NK-92 (cell line): ENCODE results near the gene LDHAL6B.

ENCODE experiments used
- DNase-seq: peaks from one replicate; lab custom pipeline; 2025; ENCODE audit not compliant: unreplicated experiment; lab: John Stamatoyannopoulos, UW

The LDHAL6B gene

DNA sequence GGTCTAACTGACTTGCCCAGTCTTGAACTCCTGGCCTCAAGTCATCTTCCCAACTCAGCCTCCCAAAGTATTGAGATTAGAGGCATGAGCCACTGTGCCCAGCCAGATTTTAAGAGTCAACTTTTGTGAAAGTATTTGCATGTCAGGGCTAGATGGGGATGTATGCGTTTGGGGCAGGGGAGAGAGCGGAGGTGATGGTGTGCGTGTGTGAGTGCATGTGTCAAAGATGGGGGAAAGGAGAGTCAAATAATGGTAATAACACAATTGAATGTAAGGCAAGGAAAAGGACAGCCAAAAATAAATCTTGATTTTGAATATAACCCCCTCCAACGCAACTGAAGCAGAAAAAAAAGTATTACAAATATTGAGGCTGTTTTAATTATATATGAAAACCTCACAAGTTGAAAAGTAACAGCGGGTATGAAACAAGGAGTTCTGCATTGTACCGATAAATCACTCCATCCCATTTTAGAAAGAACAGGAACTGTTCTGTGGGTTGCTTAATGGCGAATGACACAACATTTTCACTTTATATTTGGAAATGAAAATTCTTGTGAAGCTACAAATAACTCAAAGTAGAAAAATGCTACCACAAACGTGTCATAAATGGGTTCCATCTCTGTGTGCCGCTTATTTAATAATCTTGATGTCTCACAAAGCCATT, 29.9 kb upstream of the LDHAL6B start:
- no peak for DNase-seq

DNA sequence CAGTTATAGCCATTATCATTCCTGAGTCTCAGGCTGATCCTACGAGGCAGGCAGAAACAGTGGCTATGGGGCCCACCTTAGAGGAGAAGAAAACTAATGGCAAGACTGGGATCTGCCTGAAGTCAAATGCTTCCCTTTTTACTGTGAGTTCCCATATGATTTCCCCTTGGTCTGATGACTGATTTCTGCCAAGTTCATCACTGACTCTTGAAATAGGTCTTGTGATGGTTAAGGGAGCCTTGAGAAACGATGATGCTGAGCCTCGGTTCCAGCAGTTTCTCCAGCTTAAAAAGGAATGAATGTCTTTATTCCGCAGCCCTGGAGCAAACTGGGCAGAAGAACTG, 29.4 kb upstream of the LDHAL6B start:
- no peak for DNase-seq

DNA sequence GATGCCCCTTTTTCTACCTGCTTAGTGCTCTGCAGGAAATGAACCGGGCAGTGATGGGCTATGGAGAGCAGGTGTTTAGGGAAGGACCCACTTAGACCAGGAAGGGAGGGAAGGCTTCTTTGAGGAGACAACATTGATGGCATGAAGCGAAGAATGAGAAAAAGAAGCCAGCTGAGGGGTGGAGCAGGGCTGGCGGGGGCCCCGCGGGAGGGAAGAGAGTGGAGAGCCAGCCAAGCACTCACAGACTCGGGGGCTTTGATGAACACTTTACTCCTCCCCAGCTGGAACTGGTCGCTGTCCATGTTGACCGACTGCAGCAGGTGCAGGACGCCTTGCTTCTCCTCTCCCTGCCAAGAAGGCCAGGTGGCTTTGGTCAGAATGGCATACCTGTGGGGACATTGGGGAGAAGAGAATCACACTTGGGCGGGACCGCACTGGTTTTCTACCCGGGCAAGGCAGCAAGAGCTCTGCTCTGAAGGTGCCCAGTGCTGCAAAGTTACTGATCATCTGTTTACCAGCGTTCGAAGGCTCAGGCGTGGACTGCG, 28.4 kb upstream of the LDHAL6B start:
- no peak for DNase-seq

DNA sequence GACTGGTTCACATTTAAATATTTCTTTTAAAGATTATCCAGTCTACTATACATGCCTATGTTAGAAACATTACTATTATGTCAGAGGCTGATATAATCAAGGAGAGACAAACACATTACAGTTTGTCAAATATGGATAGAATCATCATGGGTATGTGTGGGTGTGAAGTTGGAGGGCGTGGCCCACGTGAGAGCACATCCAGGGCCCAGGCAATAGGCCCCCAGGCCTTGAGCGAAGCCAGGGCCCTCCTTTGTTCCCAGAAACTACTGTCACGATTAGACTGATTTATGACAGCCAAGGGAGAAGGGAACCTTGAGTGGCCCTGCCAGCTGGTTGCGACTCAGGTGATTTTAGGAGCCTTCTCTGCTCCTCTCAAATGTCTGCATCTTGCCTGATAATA, 26.9 kb upstream of the LDHAL6B start:
- no peak for DNase-seq

DNA sequence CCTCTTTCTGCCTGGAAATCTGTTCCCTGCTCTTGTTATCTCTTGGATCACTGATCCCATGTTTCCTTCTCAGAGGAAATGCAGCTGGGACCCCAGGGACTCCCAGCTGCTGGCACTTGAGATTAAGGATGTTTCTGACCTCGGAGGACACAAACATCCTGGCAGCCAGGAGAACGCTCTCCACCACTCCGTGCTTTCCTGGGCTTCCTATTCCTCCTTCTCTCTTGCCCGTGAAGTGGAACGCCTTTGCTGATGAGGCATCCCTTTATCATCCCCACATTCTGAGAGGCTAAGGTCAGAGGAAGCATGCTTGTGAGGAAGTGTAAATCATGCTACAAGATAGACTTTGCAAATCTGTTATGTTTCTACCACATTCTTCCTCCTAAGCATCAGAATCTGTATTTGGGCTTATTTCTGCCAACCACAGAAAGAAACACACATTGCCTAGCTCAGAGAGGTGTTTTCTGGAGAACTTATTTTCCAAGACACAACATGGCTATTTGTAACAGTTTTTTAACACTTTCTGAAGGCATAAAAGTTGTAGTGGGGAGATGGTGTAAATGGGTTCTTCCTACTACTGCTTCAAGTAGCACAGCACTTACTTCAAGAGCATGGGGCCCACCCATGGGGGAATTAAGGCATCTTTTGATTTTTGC, 25.6 kb upstream of the LDHAL6B start:
- no peak for DNase-seq

DNA sequence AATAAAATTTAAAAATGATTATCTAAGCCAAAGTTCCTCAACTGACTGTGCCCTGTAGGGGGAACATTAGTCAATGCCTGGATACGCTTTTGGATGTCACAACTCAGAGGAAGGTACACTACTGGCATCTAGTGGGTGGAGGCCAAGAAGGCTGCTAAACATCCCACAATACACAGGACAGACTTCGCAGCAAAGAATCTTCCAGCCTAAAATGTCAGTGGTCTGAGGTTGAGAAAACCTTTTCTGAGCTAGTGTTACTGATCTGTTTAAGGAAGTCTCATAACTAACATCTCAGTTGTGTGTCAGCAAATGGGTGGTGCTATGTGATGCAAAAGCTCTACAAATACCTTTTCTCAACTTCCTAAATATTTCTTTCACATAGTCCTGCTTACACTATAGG, 20.9 kb upstream of the LDHAL6B start:
- DNase-seq: no peak

DNA sequence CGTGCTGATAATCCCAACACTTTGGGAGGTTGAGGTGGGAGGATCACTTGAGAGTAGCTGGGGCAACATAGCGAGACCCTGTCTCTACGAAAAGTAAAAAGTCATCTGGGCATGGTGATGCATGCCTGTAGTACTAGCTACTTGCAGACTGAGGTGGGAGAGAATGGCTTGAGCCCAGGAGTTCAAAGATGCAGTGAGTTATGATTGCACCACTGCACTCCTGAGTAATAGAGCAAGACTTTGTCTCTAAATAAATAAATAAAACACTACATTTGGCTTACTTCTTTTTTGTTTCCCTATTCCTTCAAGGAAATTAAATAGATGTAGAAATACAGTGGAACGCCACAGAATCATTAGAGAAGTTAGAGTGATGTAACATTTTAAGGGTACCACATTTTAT, 20.1 kb upstream of the LDHAL6B start:
- no peak for DNase-seq

DNA sequence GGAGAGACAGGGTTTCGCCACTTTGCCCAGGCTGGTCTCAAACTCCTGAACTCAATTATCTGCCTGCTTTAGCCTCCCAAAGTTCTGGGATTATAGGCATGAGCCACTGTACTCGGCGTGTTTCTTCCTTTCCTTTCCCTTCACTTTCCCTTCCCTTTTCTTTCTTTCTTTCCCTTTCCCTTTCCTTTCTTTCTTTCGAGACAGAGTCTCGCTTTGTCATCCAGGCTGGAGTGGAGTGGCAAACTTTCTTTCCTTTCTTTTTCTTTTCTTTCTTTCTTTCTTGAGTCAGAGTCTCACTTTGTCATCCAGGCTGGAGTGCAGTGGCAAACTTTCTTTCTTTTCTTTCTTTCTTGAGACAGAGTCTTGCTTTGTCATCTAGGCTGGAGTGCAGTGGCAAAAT, 17.4 kb upstream of the LDHAL6B start:
- DNase-seq: no peak

DNA sequence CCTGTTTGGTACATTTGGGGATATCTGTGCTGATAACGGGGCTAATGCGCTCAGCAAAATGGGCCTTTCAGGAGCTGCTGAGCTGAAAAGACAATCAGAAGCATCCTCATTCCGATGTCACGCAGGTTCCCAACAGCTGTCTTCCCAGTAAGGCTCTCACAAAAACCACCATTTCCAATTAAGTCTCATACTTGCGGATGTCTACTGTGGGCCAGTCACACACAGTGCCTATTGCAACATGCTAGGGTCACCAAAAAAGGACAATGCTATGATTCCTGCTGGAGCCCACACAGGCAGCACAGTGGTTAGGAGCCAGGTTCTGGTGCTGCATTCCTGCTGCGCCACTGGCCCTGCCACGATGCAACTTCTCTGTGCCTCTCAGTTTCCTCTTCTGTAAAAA, 16.4 kb upstream of the LDHAL6B start:
- DNase-seq: no peak

DNA sequence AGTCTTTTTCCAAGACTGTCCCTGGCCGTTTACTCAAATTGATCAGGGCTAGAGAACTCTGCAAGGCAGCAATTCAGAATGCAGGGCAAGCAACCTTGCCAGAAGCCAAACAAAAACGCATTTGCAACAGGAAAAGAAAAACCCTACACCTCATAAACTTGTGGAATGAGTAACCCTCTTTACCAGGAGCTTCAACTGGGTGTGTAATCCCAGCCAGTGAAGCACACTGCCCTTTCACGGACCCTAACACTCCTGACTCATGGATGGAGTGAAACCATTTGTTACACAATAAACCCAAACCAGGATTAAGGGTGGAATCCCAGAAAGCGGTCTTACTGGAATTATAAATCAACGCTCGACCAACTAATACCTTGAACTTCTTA, 14.8 kb upstream of the LDHAL6B start:
- no peak for DNase-seq

DNA sequence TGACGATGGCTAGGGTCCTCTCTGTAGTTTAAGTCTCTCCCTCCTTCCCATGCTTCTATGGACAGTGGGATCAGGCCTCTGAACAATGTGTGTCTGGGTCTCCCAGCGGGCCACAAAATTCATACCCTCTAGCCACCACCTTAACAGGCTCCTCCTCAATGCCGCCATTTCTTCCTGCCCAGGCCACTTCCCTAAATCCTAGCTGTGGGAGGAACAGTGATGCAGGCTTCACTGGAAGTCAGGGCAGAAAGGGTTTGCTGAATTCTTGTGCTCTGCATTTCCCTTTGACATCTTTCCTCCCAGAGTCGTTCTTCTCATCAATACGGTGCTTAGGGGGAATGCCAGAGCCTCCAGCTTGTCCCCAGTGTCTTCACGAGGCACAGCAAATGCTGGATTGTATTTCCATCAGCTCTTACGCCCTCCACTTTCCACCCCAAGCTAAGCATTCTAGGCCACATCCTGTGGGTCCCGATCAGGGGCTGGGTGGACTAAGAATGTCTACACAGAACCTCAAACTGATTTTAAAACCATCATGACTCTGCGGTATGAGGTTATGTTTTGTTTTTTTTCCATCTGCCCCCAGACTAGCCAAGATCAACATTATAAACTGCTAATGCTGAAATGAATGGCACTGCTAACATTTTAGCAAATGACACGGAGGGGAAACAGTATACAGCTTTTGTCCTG, 11.9 kb upstream of the LDHAL6B start:
- no peak for DNase-seq

DNA sequence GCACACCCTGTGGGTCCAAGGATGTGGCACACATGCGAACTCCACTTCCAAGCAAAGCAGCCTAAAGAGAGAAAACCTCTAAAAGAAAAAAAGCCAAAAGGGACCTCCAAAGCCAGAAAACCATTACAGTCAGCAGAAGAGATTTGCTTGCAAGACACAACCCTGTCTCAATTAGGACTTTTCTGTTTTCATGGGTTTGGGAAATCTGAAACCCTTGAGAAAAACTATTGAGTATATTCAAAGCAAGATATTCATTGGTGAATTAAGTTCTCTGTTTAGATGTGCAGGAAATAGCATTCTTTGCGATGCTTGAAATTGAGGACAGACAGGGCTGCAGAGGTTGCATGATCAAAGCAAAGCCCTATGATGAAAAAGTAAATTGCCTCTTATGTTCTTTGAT, 10.2 kb upstream of the LDHAL6B start:
- DNase-seq: no peak

DNA sequence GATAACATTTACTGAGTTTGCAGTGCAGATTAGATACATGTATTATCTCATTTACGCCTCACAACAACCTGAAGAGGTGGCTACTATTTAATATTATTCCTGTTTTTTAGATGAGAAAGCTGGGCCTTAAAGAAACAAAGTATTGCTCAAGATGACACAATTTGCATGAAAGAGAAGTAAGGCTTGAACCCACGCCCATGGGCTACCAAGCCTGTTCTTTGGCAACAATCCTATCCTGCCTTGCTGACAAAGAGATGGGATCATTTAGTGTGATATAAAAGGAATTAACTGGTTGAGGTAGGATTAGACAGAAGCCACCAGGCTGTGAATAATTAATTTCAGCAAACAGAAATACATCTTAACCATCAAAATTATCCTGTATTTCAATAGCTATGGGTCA, 9.2 kb upstream of the LDHAL6B start:
- DNase-seq: no peak

DNA sequence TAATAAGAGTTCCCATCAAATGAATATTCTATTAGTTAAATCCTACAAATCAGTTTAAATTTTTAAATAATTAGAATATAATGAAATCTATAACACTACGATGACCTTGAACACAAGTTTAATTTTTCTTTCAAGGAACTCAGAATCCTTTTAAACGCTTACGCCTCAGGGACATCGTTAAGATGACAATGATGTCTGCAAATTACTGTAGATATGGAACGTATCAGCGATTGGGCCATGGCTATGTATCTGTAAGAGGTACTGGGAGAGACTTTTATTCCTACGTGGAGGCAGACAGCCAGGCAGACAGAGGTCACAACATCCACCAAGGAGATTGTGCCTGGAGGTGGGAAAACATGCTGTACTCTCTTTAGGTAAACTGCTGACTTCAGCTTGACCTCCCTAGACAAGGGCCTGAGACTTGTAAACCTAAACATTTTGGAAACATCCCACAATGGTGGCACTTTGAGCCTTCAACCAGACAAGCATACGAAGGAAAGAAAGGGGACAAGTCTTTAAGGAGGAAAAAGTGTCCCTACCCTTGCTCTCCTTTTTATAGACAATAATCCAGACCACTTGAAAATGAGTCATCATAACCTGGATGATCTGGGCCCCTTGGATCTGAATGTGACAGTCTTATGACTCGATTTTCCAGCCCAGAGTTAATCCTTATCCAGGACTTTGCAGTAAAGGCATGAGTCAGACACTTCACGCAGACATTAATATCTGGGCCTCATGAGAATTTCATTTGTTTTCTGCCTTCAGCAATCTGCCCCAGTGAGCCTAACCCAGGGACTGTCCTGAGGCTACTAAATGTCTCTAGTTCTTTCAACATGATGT, 6.8 kb upstream of the LDHAL6B start:
- DNase-seq: no peak

DNA sequence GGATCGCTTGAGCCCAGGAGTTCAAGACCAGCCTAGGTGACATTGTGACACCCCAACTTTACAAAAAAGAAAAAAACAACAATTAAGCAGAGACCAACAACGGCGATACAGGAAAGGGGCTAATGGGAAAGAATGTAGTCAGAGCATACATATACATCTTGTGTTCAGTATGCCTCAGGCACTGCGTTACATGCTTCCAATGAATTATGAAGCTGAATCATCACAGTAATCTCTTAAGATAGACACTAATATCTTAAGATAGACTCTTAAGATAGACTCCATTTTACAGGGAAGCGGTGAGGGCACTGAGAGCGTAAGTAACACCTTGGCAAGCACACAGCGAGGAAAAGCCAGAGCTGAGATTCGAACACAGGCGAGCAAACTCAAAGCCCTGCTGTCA, 6.1 kb upstream of the LDHAL6B start:
- DNase-seq: no peak

DNA sequence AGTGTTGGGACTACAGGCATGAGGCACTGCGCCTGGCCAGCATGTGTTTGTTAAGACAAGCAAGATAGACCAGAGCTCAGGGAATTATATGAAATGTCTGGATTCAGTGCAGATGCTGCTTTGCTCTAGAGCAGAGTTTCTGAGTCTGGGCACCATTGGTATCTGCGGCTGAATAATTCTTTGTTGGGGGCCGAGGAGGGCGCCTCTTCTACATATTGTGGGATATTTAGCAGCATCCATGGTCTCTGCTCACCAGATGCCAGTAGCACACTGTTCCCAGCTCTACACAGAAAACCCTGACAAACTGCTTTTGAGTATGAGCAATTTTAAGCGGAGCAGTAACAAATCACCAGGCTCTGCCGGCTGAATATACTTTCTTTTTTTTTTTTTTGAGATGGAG, 3.6 kb upstream of the LDHAL6B start:
- DNase-seq: no peak

DNA sequence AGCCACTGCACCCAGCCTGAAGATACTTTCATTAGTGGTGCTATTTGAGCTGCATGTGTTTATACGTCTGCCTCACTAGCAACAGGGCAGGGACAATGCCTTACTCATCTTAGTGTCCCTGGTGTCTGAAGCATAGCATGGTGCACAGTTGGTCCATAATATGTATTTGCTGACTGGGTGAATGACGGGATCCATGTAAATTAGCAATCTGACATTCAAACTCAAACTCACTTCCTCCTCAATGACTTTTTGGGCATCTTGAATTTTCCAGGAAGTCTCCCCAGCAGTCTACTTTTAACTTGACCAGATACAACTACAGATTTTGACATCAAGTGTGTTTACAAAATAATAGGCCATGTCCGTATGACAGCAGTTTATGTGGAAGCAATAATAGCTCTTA, 3.0 kb upstream of the LDHAL6B start:
- DNase-seq: no peak

DNA sequence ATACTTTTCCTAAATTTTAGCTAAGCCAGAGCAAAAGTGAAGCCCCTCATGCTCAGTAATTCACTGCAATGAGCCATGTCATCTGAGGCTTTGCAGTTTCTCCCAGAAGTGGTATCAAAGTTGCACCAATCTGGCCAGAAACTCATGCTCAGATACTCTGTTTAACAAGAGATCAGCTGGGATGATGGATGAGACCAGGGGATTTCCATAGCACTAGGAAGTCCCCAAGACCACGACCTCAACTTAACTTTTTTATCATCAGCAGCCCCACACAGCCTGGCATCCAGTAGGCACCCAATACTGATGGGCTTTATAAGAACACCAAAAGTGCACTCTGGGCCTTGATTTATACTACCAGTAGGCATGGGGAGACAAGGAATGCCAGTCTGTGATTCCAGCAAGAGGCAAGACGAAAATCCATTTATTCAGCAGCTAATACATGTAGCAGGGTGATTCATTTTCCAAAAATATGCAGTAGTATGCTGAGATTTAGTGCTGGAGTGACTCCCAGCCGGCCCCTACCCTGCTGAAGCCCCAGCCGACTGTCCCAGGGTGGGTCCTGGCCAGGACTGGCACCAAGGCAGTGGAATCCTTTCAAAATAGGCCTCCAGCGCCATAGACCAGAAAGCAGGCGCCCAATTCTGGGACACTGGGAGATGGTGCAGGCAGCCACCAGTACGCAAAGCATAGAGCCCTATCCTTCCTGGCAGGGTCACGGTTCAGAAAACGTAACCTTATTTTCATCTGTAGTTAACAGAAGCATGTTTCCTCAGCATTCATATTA, 612 bp upstream of the LDHAL6B start:
- no peak for DNase-seq

DNA sequence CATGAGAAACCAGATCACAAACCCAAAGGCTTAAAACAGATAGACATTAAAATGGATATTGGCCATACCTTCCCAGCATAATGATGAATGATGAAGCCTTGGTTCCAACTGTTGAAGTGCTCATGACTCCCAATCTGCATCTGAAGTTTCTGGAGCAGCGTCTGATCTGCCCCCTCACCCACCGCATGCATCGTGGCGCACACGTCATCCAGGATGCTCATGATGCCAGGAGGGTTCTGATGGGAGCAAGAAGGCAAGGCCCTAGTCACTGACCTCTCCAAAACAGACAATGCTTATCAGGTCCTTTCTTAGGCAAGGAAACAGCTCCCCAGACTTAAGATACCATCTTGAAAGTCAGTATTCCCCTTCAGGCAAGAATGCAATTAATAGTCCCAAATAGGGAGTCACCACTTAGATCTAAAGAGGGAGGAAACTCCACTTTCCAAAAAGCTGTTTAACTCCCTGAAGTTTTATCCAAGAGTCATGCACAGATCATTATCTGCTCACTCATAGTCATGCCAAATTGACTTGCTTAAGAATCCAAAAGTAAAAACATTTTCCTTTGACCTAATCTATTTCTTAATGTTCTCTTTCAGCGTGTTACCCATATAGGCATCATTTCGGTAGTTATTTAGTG, 2.1 kb downstream of the LDHAL6B start:
- DNase-seq: no peak

DNA sequence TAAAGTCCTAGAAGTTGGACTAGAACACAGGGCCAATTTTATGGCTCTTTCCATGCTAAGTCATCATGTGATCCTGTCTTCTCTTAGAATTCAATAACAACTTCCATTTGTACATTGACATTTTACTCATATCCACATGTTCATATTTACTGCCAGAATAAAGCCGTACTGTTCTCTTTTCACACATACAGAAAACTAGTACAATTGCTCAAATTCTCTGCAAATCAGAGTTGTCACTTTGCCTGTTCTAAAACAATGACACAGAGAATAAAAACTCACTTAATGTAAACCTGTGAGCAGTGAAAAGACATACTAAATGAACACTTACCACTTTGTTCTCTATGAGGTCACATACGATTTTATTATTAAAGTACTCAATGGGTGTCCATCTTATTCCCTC, 3.5 kb downstream of the LDHAL6B start:
- no peak for DNase-seq
